ENCODE data around the gene CADM2. TPM values are rescaled to one million over a fixed set of nuclear protein-coding genes. Genes with fewer than 3 reads are reported as not detected.

The CADM2 gene
- total RNA-seq, 1 experiment from 2014 or later: 1.3 TPM

DNA sequence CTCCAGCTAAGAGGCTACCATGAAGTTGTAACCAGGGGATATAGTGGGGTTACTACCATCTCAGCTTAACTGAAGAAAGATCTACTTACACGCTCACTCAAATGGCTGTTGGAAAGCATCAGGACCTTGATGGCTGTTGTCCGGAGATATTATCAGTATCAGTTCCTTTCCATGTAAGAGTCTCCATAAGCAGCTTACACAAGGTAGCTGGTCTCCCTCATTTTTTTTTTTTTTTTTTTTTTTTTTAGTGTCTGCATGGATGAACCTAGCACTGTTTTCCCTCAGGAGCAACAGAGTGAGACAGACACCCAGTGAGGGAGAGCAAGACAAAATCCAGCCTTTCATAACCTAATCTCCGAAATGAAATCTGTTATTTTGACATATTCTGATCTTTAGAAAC lies 230.9 kb downstream of the CADM2 start:
- H3K27me3 Mint-ChIP-seq (ENCODE audit: unreplicated experiment): no peaks in the 10 kb centered on the region
- intact Hi-C loops (cut with micrococcal nuclease; ENCODE audit: unreplicated experiment): no loop called here
- H3K9me3 Mint-ChIP-seq (ENCODE audit: low read depth, unreplicated experiment): no peaks in the 10 kb centered on the region
- no TSS peak for BruUV-seq (replicated peaks)
- H3K27ac Mint-ChIP-seq (ENCODE audit: unreplicated experiment): no peak overlapping the region
- CTCF ChIA-PET: interaction anchor here (0.6 to 0.7 kb wide), 2 partner anchors 18 to 585 kb away, joined by 3 to 6 read pairs; no protein-coding TSS in a partner anchor
- TF ChIP-seq CTCF (IDR thresholded peaks at IDR 0.05; ENCODE audit: unreplicated experiment): no peak
- no peak overlapping the region for H3K4me3 Mint-ChIP-seq (ENCODE audit: low read depth, unreplicated experiment)
- H3K36me3 Mint-ChIP-seq (ENCODE audit: insufficient read depth, unreplicated experiment): no peaks in the 10 kb centered on the region
- no peak for DNase-seq
- peaks cover 10% of the 10 kb centered on the region for H3K4me1 Mint-ChIP-seq (ENCODE audit: low read depth, unreplicated experiment)

GRCh38 chr3:85193565-85193964 lies 234.8 kb downstream of the CADM2 start:
- H3K4me3 Mint-ChIP-seq (ENCODE audit: low read depth, unreplicated experiment): no peak overlapping the region
- H3K27me3 Mint-ChIP-seq (ENCODE audit: unreplicated experiment): no peaks in the 10 kb centered on the region
- TF ChIP-seq CTCF (IDR thresholded peaks at IDR 0.05; ENCODE audit: unreplicated experiment): peak; percentile 19
- H3K4me1 Mint-ChIP-seq (ENCODE audit: low read depth, unreplicated experiment): peaks cover 10% of the 10 kb centered on the region
- no peak overlapping the region for H3K27ac Mint-ChIP-seq (ENCODE audit: unreplicated experiment)
- no peaks in the 10 kb centered on the region for H3K36me3 Mint-ChIP-seq (ENCODE audit: insufficient read depth, unreplicated experiment)
- CTCF ChIA-PET: interaction anchor here (1.0 kb wide), 1 partner anchor 83 kb away, joined by 3 read pairs; no protein-coding TSS in a partner anchor
- BruUV-seq (replicated peaks): no TSS peak
- intact Hi-C loops (cut with micrococcal nuclease; ENCODE audit: unreplicated experiment): loop anchor here (2.0 kb wide), 1 partner anchor 83 kb away; no protein-coding TSS in a partner anchor
- DNase-seq: no peak
- H3K9me3 Mint-ChIP-seq (ENCODE audit: low read depth, unreplicated experiment): no peaks in the 10 kb centered on the region

GRCh38 chr3:85208650-85209049 lies 249.9 kb downstream of the CADM2 start:
- H3K27me3 Mint-ChIP-seq (ENCODE audit: unreplicated experiment): no peaks in the 10 kb centered on the region
- no peaks in the 10 kb centered on the region for H3K4me1 Mint-ChIP-seq (ENCODE audit: low read depth, unreplicated experiment)
- intact Hi-C loops (cut with micrococcal nuclease; ENCODE audit: unreplicated experiment): no loop called here
- no TSS peak for BruUV-seq (replicated peaks)
- DNase-seq: no peak
- H3K9me3 Mint-ChIP-seq (ENCODE audit: low read depth, unreplicated experiment): peaks cover under 1% of the 10 kb centered on the region
- H3K36me3 Mint-ChIP-seq (ENCODE audit: insufficient read depth, unreplicated experiment): no peaks in the 10 kb centered on the region
- H3K4me3 Mint-ChIP-seq (ENCODE audit: low read depth, unreplicated experiment): no peak overlapping the region
- CTCF ChIA-PET: no interaction called here
- no peak for TF ChIP-seq CTCF (IDR thresholded peaks at IDR 0.05; ENCODE audit: unreplicated experiment)
- H3K27ac Mint-ChIP-seq (ENCODE audit: unreplicated experiment): no peak overlapping the region

DNA sequence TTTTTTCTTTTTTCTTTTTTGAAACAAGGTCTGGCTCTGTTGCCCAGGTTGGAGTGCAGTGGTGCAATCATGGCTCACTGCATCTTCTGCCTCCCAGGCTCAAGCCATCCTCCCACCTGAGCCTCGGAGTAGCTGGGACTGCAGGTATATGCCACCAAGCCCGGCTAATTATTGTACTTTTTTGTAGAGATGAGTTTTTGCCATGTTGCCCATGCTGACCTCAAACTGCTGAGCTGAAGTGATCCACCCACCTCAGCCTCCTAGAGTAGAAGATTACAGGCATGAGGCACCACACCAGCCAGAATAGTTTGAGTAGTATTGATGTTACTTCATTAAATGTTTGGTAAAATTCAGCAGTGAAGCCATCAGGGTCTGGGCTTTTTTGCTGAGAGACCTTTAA lies 251.8 kb downstream of the CADM2 start:
- no TSS peak for BruUV-seq (replicated peaks)
- no peak for DNase-seq
- H3K9me3 Mint-ChIP-seq (ENCODE audit: low read depth, unreplicated experiment): peaks cover 2% of the 10 kb centered on the region
- CTCF ChIA-PET: no interaction called here
- intact Hi-C loops (cut with micrococcal nuclease; ENCODE audit: unreplicated experiment): no loop called here
- H3K4me3 Mint-ChIP-seq (ENCODE audit: low read depth, unreplicated experiment): no peak overlapping the region
- no peak overlapping the region for H3K27ac Mint-ChIP-seq (ENCODE audit: unreplicated experiment)
- no peaks in the 10 kb centered on the region for H3K36me3 Mint-ChIP-seq (ENCODE audit: insufficient read depth, unreplicated experiment)
- no peaks in the 10 kb centered on the region for H3K27me3 Mint-ChIP-seq (ENCODE audit: unreplicated experiment)
- TF ChIP-seq CTCF (IDR thresholded peaks at IDR 0.05; ENCODE audit: unreplicated experiment): no peak
- H3K4me1 Mint-ChIP-seq (ENCODE audit: low read depth, unreplicated experiment): no peaks in the 10 kb centered on the region

Measured in Calu3 (cell line).